ENCODE measurements around the gene GSDME.

GRCh38 chr7:24756545-24757352, 515 bp downstream of the GSDME start:
- no peak for TF ChIP-seq CTCF (conservative IDR thresholded peaks at IDR 0.05 in 1 of 2, IDR thresholded peaks at IDR 0.05 in 1 of 2; ENCODE audit: low read depth in 1 of 2, low read length in 2 of 2)
- TF ChIP-seq EZH2 (IDR thresholded peaks at IDR 0.05; ENCODE audit: low read length, missing control alignments), result no peak

Measured in fibroblast of lung (primary cell).